ENCODE measurements around the gene RNASE11.
"Not testable (repeated sequence)": the region's sequence is repeated elsewhere in the genome, so short reads cannot be mapped to it uniquely, and the experiment has no call there.

RNASE11 gene

GRCh38 chr14:20578325-20578724 lies 9.5 kb downstream of the RNASE11 start:
- no peak for DNase-seq

GRCh38 chr14:20572382-20572990 lies 15.3 kb downstream of the RNASE11 start:
- DNase-seq: not testable (repeated sequence)

GRCh38 chr14:20570720-20571119 lies 17.1 kb downstream of the RNASE11 start:
- DNase-seq: not testable (repeated sequence)

- DNase-seq: not testable (repeated sequence)
Measured at GRCh38 chr14:20569865-20570264, 17.9 kb downstream of the RNASE11 start.

- DNase-seq: no peak
Measured at GRCh38 chr14:20569066-20569465, 18.7 kb downstream of the RNASE11 start.

GRCh38 chr14:20568393-20568792 lies 19.4 kb downstream of the RNASE11 start:
- DNase-seq: no peak

- DNase-seq: not testable (repeated sequence)
Measured at GRCh38 chr14:20567199-20567598, 20.6 kb downstream of the RNASE11 start.

GRCh38 chr14:20564501-20564997 lies 23.3 kb downstream of the RNASE11 start:
- DNase-seq: no peak

GRCh38 chr14:20563971-20564370 lies 23.8 kb downstream of the RNASE11 start:
- DNase-seq: no peak

- DNase-seq: no peak
Measured at GRCh38 chr14:20560961-20561360, 26.8 kb downstream of the RNASE11 start, which contains the start of gene RNASE9. Gene RNASE9, minus strand, starts transcription at chr14:20561047.

GRCh38 chr14:20559461-20559904 lies 28.3 kb downstream of the RNASE11 start:
- DNase-seq: no peak

- no peak for DNase-seq
Measured at GRCh38 chr14:20557212-20557542, 30.6 kb downstream of the RNASE11 start.

GRCh38 chr14:20556500-20557211 lies 31.1 kb downstream of the RNASE11 start:
- no peak for DNase-seq

- no peak for DNase-seq
Measured at GRCh38 chr14:20555845-20556244, 32.0 kb downstream of the RNASE11 start.

GRCh38 chr14:20553024-20553423 lies 34.8 kb downstream of the RNASE11 start:
- DNase-seq: no peak

- DNase-seq: no peak
Measured at GRCh38 chr14:20551606-20552005, 36.2 kb downstream of the RNASE11 start.

- DNase-seq: no peak
Measured at GRCh38 chr14:20550926-20551325, 36.9 kb downstream of the RNASE11 start.

GRCh38 chr14:20548414-20549158 lies 39.2 kb downstream of the RNASE11 start:
- no peak for DNase-seq

- no peak for DNase-seq
Measured at GRCh38 chr14:20546877-20547276, 40.9 kb downstream of the RNASE11 start.

- DNase-seq: no peak
Measured at GRCh38 chr14:20539906-20540305, 47.9 kb downstream of the RNASE11 start.
